ENCODE measurements around the gene PACRG. TPM values are rescaled to one million over a fixed set of nuclear protein-coding genes. Genes with fewer than 3 reads are reported as not detected.

Gene PACRG
- total RNA-seq, 1 experiment from 2014 or later, result 0.59 TPM

DNA sequence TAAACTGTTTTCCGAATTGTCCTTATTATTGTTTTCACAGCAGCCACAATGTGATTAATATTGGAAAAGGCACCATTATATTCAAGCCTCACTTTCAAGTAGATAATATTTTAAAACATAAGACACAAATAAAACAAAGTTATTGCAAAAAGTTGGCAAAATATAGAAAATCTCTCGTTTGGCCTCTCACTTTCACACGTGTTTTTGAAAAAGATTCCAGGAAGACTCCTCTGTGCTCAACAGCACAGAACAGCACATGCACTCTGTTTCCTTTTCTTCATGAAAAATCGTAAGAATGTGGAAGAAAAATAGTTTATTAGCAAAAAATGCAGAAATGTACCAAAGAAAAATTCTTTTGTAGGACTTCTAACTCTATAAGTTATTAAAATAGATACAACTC, 46.9 kb upstream of the PACRG start:
- no peak for ATAC-seq
- Histone ChIP-seq H3K4me3 (ENCODE audit: low read depth in 2 of 2, low read length in 2 of 2) (no peak overlapping the region), H3K36me3 (ENCODE audit: control insufficient read depth, insufficient read depth, low read length) (no peaks in the 10 kb centered on the region), H3K27ac (ENCODE audit: low read length) (no peak overlapping the region), H3K27me3 (ENCODE audit: control insufficient read depth, insufficient read depth, low read length) (no peaks in the 10 kb centered on the region), H3K9me3 (ENCODE audit: control insufficient read depth, insufficient read depth, low read depth, low read length) (no peaks in the 10 kb centered on the region), H3K4me1 (ENCODE audit: control insufficient read depth, insufficient read depth, low read length) (no peaks in the 10 kb centered on the region)
- CTCF ChIA-PET, result no interaction called here
- no TSS peak for BruUV-seq (replicated peaks)
- DNase-seq (ENCODE audit: low read depth, low spot score), result no peak
- intact Hi-C loops (cut with micrococcal nuclease; ENCODE audit: unreplicated experiment), result no loop called here
- POLR2A ChIA-PET, result no interaction called here
- TF ChIP-seq SIN3A (IDR thresholded peaks at IDR 0.05; ENCODE audit: borderline replicate concordance, insufficient read depth, low read depth, low read length) (no peak), TCF7L2 (IDR thresholded peaks at IDR 0.05; ENCODE audit: low read depth, low read length) (no peak), POLR2AphosphoS5 (IDR thresholded peaks at IDR 0.05; ENCODE audit: low read depth, low read length) (no peak)
- TF ChIP-seq, protein P1, sequence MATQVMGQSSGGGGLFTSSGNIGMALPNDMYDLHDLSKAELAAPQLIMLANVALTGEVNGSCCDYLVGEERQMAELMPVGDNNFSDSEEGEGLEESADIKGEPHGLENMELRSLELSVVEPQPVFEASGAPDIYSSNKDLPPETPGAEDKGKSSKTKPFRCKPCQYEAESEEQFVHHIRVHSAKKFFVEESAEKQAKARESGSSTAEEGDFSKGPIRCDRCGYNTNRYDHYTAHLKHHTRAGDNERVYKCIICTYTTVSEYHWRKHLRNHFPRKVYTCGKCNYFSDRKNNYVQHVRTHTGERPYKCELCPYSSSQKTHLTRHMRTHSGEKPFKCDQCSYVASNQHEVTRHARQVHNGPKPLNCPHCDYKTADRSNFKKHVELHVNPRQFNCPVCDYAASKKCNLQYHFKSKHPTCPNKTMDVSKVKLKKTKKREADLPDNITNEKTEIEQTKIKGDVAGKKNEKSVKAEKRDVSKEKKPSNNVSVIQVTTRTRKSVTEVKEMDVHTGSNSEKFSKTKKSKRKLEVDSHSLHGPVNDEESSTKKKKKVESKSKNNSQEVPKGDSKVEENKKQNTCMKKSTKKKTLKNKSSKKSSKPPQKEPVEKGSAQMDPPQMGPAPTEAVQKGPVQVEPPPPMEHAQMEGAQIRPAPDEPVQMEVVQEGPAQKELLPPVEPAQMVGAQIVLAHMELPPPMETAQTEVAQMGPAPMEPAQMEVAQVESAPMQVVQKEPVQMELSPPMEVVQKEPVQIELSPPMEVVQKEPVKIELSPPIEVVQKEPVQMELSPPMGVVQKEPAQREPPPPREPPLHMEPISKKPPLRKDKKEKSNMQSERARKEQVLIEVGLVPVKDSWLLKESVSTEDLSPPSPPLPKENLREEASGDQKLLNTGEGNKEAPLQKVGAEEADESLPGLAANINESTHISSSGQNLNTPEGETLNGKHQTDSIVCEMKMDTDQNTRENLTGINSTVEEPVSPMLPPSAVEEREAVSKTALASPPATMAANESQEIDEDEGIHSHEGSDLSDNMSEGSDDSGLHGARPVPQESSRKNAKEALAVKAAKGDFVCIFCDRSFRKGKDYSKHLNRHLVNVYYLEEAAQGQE (IDR thresholded peaks at IDR 0.05; ENCODE audit: insufficient read depth in 1 of 2, low read depth in 2 of 2, low read length in 1 of 2), result no peak
- TF ChIP-seq, protein P2, sequence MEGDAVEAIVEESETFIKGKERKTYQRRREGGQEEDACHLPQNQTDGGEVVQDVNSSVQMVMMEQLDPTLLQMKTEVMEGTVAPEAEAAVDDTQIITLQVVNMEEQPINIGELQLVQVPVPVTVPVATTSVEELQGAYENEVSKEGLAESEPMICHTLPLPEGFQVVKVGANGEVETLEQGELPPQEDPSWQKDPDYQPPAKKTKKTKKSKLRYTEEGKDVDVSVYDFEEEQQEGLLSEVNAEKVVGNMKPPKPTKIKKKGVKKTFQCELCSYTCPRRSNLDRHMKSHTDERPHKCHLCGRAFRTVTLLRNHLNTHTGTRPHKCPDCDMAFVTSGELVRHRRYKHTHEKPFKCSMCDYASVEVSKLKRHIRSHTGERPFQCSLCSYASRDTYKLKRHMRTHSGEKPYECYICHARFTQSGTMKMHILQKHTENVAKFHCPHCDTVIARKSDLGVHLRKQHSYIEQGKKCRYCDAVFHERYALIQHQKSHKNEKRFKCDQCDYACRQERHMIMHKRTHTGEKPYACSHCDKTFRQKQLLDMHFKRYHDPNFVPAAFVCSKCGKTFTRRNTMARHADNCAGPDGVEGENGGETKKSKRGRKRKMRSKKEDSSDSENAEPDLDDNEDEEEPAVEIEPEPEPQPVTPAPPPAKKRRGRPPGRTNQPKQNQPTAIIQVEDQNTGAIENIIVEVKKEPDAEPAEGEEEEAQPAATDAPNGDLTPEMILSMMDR (IDR thresholded peaks at IDR 0.05), result no peak
- in situ Hi-C loops (cut with HindIII; ENCODE audit: low pct_unique_long_range_greater_than_20kb, low sequenced_read_pairs), result no loop called here

- DNase-seq (ENCODE audit: low read depth, low spot score) (no peak), ATAC-seq (no peak)
- ChIA-PET CTCF (no interaction called here), POLR2A (no interaction called here)
- no peak for TF ChIP-seq POLR2AphosphoS5 (IDR thresholded peaks at IDR 0.05; ENCODE audit: low read depth, low read length)
- TF ChIP-seq, protein P2 (IDR thresholded peaks at IDR 0.05), result no peak
- TF ChIP-seq, protein P1 (IDR thresholded peaks at IDR 0.05; ENCODE audit: insufficient read depth in 1 of 2, low read depth in 2 of 2, low read length in 1 of 2), result no peak
- Histone ChIP-seq H3K27me3 (ENCODE audit: control insufficient read depth, insufficient read depth, low read length) (no peaks in the 10 kb centered on the region), H3K27ac (ENCODE audit: low read length) (no peak overlapping the region), H3K4me1 (ENCODE audit: control insufficient read depth, insufficient read depth, low read length) (no peaks in the 10 kb centered on the region), H3K9me3 (ENCODE audit: control insufficient read depth, insufficient read depth, low read depth, low read length) (no peaks in the 10 kb centered on the region), H3K4me3 (ENCODE audit: low read depth in 2 of 2, low read length in 2 of 2) (no peak overlapping the region), H3K36me3 (ENCODE audit: control insufficient read depth, insufficient read depth, low read length) (no peaks in the 10 kb centered on the region)
- intact Hi-C loops (cut with micrococcal nuclease; ENCODE audit: unreplicated experiment), result no loop called here
- in situ Hi-C loops (cut with HindIII; ENCODE audit: low pct_unique_long_range_greater_than_20kb, low sequenced_read_pairs), result no loop called here
- BruUV-seq (replicated peaks), result no TSS peak
Observed at GRCh38 chr6:162681447-162681846, 46.3 kb upstream of the PACRG start.
